Stimulated activated CD4-positive, alpha-beta T cell treated with anti-CD3 and anti-CD28 coated beads, Interleukin-1b, Interleukin-23, amount 100 ng/mL, for 1 hour (primary cell): ENCODE measurements around the gene DCST1.

ENCODE experiments used
- DNase-seq, 2 donors: peaks; one replicate each; pipeline ENCODE4 v3.0.0-alpha.2; 2020; ENCODE audit warnings: low read depth in 2 of 2

Gene DCST1

DNA sequence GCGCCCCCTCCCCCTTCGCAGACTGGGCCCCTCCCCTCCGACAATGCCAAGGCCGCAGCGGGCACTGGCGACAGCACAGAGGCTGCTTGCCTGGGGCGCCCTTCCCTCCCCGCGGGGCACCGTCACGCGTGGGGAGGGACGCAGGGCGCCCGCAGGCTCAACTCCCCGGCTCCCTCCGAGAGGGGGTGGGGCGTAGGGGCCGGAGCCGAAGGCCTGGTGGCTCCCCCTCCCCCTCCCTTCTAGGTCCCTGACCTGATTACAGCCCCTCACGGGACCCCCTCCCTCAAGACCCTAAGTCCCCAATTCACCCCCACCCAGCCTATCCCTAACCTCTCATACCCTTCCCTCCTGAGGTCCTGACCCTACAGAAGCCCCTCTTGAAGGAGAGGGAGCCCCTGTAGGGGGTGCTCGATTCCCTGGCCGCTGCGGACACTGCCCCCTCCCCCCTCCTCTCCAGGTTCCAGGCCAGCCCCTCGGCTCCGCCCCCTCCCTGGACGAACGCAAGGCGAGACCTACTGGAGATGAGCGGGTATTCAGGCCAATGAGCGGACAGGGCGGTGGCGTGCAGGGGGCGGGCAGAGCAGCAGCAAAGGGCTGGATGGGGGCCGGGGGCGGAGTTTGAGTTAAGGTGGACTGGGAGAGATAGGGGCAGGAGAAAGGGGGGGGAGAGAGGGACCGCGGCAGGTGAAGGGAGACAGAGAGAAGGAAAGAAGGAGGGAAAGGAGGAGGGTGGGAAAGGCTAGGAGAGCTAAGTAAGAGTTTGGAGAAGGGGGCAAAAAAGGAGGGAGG lies 31.8 kb upstream of the DCST1 start:
- DNase-seq, result peak; percentile 96 to 97

DNA sequence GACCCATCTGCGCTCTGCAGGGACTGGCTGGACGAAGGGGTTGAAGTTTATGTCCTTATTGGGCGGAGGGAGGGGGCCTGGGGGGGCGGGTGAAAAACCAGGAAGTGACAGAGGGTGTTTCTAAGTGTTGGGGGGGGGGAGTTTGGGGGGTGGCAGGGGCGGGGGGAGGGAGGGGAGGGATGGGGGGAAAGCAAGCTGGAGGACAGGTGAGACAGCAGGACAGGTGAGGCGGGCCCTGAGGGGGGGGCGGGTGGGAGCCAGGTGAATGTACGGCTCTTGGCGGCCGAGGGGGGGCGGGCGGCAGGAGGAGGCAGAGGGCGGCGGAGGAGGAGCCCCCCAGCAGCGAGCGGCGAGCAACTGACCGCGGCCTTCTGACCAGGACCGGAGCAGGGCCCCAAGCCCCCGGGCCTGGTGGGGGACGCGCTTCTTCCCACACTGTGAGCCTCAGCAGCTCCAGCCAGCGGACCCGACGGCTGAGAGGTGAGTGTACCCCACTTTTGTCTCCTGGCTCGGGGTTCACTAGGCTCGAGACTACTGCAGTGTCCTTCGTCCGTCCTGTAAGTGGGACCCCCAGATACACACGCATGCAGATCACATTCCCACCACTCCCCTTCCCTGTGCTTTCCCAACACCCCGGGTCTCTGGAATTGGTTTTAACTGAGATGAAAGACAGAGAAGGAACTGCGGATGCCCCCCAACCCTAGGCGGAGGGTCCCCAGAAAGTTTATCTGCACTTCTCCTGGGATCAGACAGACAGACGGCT lies 31.0 kb upstream of the DCST1 start, which contains the start of gene ZBTB7B:
TSS of gene ZBTB7B (plus strand) at position 339 of the 763 bp plus-strand sequence. CDS start 11,859 bp downstream, outside the sequence.
- no peak for DNase-seq

DNA sequence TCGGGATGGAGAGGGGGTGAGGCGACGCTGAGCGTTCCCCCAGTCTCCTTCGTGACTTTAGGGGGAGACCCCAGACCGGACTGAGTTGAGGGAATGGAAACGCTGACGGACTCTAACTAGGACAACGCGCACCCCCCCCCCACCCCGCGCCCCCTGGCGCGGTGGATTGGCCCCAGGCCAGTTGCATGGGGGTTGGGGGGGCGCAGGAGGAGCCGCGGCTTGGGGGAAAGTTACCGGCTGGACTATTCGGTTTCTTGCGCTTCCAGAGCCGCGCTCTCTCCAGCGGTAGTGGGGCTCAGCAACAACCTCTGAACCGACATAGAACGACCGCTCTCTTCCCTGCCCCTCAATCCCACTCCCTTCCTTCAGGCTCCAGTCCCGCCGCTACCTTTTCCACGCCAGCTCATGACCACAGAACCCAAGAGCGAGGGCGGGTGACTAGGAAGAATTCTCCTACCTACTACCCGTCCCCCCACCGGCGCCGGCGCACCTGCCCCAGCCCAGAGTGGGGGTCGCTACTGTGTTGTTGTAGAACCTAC lies 30.3 kb upstream of the DCST1 start:
- DNase-seq, result no peak

DNA sequence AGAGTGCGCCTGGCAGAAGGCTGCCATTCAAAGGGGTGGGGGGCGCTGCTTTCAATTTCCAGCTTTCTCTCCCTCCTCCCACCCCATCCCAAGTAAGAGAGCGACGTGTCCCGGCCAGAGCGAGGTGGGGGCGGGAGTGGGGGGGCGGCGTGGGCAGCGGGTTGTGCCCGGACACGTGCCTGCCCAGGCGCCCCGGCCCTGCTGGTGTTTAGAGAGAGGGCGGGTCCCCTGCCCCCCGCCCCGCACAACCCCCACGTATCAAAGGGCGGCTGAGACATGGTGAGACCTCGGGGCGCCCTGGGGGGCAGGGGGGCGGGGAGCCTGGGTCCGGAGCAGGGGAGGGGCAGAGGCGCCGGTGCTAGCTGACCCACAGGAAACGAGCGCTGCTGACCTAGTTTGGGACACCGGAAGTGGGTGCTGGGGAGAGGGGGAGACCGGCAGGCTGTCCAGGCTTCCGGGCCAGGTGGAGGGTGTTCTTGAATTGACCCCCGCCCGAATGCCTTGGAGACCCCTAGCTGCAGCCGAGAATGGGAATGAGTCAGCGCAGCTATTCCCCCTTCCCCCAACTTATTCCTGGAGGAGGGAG lies 29.8 kb upstream of the DCST1 start:
- DNase-seq, result no peak

DNA sequence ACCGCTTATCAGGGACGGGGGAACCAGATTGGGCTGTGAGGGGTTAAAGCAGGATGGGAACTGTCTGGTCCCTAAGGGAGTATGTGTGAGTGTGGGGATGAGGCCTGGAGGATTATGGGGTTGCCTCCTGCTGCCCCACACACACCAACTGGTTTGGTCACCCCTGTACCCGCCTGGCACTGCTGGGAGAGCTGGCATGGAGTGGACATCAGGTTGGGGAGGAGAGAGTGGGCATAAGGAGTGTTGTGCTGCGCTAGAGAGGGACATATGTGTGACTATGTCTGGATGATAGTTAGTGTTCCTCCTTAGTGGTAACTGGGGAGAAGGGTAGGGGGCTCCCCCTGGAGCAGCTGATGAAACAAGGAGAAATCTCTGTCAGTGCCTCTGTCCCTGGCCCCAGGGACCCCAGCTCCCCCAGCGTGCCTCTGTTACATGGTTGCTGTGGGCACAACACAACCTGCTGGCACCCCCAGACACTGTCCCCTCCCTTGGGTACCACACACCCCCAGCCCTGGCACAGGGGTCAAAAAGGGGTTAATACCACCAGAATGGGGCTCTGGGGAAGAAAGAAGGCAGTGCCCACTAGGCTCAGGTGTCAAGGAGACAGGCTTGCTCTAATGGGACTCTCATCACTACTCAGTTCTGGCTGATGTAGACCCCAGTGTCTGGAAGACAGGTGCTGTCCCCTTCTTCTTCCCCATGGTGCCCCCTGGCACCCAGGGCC lies 29.1 kb upstream of the DCST1 start:
- no peak for DNase-seq

DNA sequence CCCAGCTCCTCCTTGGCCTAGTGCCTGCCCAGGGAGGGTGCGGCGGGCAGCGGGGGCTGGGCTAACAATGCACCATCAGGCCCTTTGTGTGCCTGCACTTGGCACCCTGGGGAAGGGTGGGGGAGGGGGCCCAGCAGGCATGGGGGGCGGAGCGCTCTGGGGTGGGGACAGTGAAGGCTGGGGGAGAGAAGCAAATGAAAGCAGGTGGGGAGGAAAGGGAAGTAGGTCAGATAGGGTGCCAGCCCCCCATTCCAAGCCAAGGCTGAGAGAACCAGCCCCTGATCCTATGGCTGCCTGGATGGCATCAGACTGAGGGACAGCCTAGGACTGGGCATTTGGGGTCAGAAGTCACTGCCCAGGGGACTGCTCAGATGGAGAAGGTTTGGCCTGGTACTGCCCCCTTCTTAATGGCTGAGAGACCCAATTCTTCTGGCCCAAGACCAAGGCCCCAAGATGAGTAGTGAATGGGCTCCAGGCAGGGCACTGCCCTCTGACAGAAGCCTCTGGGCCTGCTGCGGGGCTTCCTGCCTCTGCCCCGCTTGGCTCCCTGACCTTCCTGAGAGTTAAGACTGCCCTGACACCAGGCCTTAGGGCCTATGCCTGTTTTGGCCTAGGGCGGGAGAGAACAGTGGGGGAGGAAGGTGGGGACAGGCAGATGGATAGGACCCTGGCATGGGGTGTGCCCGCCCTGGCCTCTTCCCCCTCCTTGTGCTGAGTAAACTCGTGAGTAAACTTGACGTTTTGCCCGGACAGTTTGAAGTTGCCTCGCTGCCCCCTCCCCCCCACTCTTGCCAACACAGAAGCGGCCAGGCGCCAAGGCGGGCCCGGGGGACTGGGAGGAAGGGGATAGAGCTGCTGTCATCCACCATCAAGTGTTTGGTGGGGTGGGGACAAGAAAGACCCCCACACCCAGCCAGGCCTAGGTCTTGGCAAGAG lies 28.3 kb upstream of the DCST1 start:
- no peak for DNase-seq

DNA sequence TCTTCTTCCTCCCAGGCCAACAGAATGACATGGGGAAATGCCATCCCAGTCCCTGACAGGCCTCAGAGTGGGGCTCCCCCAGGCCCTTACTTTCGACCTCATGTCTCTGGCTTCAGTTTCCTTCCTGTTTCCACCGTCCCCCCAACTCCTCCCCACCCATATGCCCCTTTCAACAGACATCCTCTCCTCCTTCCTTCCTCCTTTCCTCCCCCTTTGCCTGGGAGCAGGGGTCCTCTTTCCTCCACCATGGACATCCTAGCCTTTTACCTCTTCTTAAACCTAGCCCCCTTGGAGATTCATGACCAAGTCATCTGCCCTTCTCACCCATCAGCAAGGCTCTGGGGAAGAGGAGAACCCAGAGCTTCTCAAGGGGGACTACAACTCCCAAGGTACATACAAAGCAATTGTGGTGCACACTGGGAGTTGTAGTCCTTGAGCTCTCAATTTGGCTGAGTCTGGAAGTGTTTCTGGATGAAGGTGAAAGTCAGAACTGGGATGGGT lies 27.0 kb upstream of the DCST1 start:
- no peak for DNase-seq

DNA sequence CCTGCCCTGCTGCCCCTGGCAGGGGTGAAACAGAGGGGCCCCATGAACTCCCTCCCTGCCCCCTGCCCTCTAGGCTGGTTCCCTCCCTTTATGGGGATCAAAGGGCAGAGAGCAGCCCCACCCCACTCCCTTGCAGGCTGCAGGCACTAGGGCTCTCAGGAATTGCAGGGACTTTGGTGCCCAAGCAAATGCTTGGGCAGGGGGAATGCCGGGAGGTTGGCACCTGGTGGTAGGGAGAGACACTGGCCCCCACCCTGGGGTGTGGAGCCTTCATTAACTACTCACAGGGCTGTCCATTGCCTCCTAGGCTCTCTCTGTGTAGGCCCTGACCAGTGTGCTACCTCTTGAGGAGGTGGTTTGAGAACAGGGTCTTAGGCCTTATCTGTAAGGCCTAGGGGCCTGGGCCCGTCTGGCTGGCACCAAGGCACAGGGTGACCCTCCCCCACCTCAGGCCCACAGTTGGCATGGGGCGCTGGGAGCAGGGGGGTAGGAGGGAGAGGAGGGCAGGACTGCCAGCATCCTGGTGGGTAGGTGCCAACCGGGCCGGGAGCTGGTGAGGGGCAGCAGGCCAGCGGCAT lies 26.3 kb upstream of the DCST1 start:
- DNase-seq, result no peak

DNA sequence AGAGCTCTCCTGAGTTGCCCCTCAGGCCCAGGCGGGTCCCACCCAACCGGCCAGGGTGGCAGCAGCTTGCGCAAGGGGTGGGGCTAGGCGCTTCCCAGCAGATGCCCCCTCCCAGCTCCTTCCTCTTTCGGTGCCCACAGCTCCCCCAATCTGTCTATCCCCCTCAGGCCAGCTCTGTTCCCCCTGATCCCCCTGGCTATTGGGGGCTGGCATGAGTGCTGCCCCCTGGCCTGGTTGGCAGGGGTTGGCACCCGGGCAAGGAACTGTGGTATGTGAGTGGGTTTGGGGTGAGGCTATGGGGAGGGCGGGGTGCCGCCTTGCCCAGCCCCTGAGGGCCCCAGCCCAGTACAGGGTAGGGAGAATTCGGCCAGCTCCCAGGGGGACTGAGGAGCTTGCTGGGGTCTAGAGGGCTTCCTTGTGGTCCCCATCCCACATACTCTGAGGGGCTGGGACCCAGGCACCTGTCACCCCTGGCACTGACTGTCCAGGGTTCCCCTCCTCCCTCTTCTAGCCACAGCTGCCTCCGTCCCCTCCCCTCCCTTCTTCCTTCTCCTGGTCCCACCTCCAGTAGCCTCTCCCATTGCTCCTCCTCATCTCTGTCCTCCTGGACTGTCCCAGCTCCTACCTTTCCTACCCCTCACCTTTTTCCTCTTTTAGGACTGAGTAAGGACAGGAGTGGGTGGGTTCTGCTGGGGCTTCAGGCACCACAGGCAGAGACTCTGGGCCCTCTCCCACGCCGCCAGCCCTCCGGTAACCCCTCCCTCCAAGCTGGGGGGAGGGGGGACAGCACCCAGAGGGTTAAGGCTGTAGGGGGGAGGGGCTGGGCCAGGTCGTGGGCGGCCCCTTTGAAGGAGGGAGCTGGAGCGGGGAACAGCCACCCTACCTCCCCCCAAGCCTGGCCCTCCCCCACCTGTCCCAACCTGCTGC lies 25.3 kb upstream of the DCST1 start:
- no peak for DNase-seq

DNA sequence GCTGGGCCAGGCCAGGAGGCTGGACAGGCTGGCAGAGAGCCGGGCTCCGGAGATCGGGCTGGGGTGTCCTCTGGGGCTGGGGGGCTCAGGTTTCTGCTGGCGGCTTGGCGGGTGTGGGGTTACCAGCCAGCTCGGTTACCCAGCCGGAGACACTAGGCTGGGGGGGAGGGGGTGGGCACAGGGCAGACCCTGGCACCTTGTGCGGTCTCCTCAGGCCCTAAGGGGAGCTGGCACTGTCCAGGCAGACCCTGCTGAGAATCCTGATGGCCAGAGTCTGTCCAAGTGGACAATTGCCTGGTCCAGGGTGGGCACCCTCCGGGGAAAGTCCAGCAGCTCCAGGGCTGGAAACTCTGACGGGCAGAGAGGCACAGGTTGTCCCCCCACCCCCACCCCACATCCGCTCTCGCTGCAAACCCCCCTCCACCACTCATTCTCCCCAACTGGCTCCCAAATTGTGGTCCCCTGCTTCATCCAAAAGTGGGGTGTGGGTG lies 24.4 kb upstream of the DCST1 start:
- DNase-seq, result no peak

DNA sequence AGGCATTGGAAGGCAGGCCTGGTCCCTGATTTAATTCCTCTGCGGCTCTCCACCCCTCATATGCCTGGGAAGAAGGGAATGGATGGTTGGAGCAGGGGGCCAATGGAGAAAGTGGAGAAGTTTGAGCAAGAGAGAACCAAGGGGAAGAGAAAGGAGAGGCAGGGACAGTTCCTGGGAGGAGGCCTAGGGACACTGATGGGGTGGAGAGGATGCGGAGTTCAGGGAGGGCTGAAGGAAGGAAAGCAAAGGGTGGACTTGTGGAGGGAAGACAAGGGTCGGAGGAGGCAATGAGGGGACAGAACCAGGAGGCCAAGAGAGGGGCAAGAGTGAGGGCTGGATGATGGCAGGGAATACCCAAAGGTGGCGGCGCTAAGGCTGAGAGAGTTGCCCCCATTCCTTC lies 23.9 kb upstream of the DCST1 start:
- DNase-seq, result no peak

DNA sequence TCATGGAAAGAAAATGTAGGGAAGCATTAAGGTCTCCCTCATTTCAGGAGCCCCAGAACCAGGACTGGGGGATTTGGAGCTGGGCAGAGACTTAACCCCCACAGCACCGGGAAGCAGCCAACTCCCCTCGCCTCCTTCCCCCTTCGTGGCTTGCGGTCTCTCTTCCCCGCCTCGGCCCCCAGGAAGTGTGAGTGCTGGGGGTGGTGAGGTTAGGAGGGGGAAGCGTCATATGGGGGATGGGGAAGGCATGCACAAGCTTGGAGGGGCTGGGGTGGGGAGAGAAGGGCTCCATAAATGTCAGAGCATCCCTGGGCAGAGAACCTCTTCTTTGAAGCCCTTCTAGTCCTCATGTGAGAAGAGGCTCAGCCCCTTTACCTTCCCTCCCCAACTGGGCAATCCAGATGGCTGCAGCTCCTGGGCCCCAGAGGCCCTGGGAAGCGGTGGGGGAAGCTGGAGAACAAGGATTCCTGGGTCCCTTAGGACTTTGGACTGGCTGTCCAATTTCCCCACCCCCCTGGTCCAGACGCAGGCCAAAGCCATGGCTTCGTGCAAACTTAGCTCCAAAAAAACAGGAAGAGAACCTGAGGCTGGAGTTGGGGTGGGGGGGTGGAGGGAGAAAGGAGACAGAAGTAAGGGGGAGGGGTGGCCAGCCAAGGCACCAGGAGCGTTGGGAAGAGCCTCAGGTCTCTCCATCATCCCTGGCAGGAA lies 23.3 kb upstream of the DCST1 start:
- no peak for DNase-seq

DNA sequence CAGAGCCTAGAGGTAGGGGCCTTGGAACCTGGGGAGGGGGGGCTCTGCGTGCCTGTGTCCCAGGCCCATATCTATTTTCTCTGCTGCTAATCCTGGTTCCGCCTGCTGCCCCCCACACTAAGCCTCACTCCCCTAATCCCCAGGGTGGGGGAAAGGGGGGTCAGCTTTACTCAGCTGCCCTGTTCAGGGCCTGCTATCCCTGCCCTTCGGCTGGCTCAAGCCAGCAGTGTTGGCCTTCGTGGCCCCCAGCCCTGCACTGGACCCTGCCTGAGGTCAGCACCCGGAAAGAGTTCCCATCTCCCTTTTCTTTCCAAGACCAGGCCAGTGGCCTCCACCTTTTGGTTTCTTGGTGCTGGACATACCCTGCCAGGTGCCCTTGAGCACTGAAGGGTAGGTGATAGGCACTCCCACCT lies 22.6 kb upstream of the DCST1 start:
- no peak for DNase-seq

DNA sequence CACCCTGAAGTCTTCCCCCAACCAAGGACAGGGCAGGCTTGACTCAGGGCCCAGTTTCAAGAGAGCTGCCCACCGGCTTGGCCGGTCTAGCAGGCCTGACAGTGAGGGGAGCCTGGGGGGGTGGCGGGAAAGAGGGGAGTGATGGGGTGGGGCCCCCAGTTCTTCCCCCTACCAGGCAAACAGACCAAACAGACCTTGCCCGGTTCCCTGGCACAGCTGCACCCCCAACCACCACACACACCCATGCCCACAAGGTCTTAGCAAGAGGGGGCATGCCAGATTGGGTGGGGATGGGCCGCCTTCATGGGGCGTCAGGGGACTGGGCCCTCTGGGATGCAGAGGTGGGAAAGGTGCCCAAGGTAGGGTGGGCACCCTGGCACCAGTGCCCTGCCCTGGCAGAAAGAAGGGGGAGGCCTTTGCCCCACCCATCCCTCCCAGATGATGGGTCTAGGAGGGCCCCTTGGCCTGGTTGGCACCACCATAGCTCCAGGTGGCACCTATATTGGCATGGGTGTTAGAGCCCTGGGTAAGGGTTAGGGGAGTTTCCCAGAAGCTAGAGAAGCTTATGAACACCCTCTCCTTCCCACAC lies 22.1 kb upstream of the DCST1 start:
- no peak for DNase-seq

DNA sequence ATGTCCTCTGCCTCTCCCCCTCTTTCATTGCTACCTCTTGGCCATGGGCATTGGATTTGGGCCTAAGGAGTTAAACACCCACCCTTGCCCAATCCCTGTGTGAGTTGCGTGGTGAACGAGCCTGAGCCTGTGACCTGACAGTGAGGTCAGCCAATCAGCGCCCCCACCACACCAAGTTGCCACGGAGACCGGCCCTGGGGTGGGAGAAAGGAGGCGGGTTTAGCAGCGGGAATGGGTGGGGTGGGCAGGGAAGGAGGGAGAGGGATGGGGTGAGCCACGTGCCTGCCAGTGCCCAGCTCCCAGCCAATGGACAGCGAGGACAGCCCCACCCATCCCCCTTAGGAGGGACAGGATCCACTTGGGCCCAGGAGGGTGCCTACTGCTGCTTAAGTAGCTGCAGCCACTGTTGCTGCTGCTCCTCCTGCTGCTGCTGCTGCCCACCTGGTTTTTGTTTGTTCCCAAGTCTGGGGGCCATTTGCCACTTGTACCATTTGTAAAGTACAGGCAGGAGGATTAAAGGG lies 21.5 kb upstream of the DCST1 start:
- DNase-seq, result no peak

DNA sequence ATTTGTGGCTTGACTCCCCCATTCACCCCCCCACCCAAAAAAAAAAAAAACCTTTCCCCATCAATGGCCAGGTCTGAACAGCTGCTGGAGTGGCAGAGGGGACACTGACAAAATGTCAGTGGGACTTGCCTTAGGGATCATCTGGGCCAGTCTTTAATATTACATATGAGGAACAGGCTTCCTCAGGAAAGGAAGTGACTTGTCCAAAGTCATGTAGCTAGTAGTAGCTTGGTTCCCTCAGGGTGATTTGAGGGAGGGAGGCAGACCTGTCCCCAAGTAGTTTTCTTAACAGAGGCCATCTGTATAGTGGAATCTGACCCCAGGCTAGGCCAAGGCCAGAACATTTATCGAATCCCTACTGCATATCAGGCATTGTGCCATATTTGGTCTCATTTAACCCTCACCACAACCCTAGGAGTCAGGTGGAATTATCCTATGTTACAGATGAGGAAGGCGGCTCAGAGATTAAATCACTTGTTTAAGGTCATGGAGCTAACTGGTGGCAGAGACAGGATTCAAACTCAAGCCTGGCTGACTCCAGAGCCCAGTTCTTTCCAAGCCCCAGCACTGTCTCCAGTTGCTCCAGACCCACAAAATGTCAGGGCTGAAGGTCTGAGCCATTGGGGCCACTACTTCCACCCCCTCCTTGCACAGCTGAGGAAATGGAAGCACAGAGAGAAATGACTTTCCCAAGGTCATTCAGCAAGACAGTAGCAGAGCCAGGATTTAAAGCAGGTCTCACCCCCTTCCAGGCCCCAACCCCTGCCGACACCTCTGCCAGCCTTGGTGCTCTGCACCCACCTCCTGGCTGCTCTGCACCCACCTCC lies 20.6 kb upstream of the DCST1 start:
- no peak for DNase-seq

DNA sequence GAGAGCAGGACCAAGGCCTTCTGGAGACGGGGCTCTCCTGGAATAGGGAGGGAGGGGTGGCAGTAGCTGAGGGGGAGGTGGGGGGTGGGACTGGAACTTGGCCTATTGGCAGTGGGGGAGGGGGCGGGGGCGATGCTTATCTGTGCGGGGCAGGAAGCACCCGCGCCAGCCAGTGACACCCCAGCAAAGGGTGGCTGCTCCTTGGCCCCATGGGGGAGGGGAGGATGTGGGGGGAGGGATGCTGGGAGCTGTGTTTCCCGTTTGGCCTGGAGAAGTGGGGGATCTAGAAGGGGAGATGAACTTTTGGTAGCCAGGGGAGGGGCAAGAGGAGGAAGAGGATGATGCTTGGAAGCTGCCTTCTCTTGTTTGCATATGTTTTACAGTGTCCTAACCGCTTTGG lies 20.0 kb upstream of the DCST1 start:
- DNase-seq, result no peak
